Nephron (organoid): Measurements from ENCODE around the gene PCDH15.

Source experiments
- H3K27ac Mint-ChIP-seq, 3 experiments: 2 replicates each; pipeline ENCODE4 v1.8.0; 2020; ENCODE audit warnings: mixed read lengths in 3 of 3, mild to moderate bottlenecking in 2 of 3, moderate library complexity in 1 of 3
- H3K27me3 Mint-ChIP-seq: 2 replicates; pipeline ENCODE4 v1.8.0; 2021; ENCODE audit warnings: low read depth, mild to moderate bottlenecking, moderate library complexity, mixed read lengths
- H3K36me3 Mint-ChIP-seq: 2 replicates; pipeline ENCODE4 v1.8.0; 2020; ENCODE audit warnings: low read depth, mixed read lengths
- H3K4me1 Mint-ChIP-seq: 2 replicates; pipeline ENCODE4 v1.8.0; 2020; ENCODE audit warnings: mixed read lengths
- H3K4me3 Mint-ChIP-seq, 3 experiments: 2 replicates each; pipeline ENCODE4 v1.8.0; 2020; ENCODE audit warnings: mild to moderate bottlenecking in 3 of 3, mixed read lengths in 3 of 3, moderate library complexity in 2 of 3
- H3K9me3 Mint-ChIP-seq: 2 replicates; pipeline ENCODE4 v1.8.0; 2020; ENCODE audit warnings: mixed read lengths
- CTCF ChIP-seq, 3 experiments: fragments of 200-600 bp; sonication (generic); IDR thresholded peaks; one replicate each; pipeline ENCODE4 v1.5.0; 2021; ENCODE audit warnings: antibody characterized with exemption in 3 of 3; ENCODE audit not compliant: unreplicated experiment in 3 of 3

The PCDH15 gene

GRCh38 chr10:54749623-54750022 lies 51.4 kb downstream of the PCDH15 start:
- Mint-ChIP-seq H3K27ac (no peak overlapping the region), H3K4me3 (no peak overlapping the region), H3K27me3 (no peaks in the 10 kb centered on the region), H3K4me1 (peaks cover 4% of the 10 kb centered on the region), H3K36me3 (no peaks in the 10 kb centered on the region), H3K9me3 (no peaks in the 10 kb centered on the region)
- TF ChIP-seq CTCF (IDR thresholded peaks at IDR 0.05; ENCODE audit: unreplicated experiment in 3 of 3), result no peak

DNA sequence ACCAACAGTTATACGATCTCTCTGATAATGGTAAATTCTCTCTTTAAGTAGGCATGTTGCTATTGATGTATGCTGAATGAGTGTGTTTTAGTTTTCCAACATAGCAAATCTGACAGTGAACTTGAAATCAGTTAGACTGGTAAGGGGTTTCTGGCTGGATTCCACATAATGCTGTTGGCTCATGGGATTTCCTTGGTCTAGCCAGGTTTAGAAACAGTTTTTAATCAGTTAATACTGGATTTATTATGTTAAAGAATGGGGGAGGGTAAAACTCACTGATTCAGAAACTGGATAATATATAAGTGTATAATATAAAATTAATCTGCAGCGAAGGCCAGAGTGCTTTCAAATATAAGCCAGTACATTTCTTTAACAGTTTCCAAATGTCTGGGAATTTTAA lies 55.6 kb downstream of the PCDH15 start:
- Mint-ChIP-seq H3K27ac (peak overlapping the region in 1 of 3 experiments; percentile 19), H3K36me3 (no peaks in the 10 kb centered on the region), H3K27me3 (no peaks in the 10 kb centered on the region), H3K9me3 (no peaks in the 10 kb centered on the region), H3K4me3 (no peak overlapping the region), H3K4me1 (peaks cover 12% of the 10 kb centered on the region)
- no peak for TF ChIP-seq CTCF (IDR thresholded peaks at IDR 0.05; ENCODE audit: unreplicated experiment in 3 of 3)

DNA sequence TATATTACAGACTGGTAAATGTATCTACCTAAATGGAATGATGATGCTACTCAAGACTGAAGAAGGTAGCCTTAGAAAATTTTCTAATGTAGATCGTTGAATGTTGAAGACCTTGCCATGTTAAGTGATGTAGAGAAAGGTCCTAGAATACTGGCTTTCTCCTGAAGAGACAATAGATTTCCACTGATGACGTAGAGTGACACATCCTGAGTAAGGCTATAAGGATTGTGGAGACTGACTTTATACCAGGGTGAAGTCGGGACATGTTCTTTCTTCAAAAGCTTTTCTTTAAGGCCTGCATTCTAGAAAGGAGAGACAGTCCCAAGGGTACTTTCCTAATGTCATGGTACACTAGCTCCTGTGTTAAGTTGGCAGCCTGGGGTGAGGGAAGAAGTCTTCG lies 58.6 kb downstream of the PCDH15 start:
- Mint-ChIP-seq H3K27me3 (no peaks in the 10 kb centered on the region), H3K27ac (no peak overlapping the region), H3K36me3 (no peaks in the 10 kb centered on the region), H3K4me1 (peaks cover 12% of the 10 kb centered on the region), H3K4me3 (no peak overlapping the region), H3K9me3 (no peaks in the 10 kb centered on the region)
- TF ChIP-seq CTCF (IDR thresholded peaks at IDR 0.05; ENCODE audit: unreplicated experiment in 3 of 3), result no peak

DNA sequence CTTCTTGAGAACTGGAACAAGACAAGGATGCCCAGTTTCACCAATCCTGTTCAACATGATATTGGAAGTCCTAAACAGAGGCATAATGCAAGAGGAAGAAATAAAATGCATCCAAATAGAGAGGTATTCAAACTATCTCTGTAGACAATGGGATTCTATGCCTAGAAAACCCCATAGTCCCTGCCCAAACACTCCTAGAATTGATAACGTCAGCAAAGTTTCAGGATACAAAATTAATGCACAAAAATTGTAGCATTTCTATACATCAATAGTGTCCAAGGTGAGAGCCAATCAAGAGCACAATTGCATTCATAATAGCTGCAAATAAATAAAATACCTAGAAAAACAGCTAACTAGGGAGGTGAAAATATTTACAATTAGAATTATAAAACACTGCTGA lies 72.5 kb downstream of the PCDH15 start:
- H3K27me3 Mint-ChIP-seq, result no peaks in the 10 kb centered on the region
- H3K4me3 Mint-ChIP-seq, result no peak overlapping the region
- no peaks in the 10 kb centered on the region for H3K36me3 Mint-ChIP-seq
- H3K9me3 Mint-ChIP-seq, result peaks cover 9% of the 10 kb centered on the region
- TF ChIP-seq CTCF (IDR thresholded peaks at IDR 0.05; ENCODE audit: unreplicated experiment in 3 of 3), result no peak
- H3K4me1 Mint-ChIP-seq, result no peaks in the 10 kb centered on the region
- H3K27ac Mint-ChIP-seq, result no peak overlapping the region

GRCh38 chr10:54722075-54722474 lies 79.0 kb downstream of the PCDH15 start:
- H3K36me3 Mint-ChIP-seq, result peaks cover 3% of the 10 kb centered on the region
- H3K4me3 Mint-ChIP-seq, result no peak overlapping the region
- H3K27me3 Mint-ChIP-seq, result no peaks in the 10 kb centered on the region
- no peak overlapping the region for H3K27ac Mint-ChIP-seq
- no peaks in the 10 kb centered on the region for H3K4me1 Mint-ChIP-seq
- TF ChIP-seq CTCF (IDR thresholded peaks at IDR 0.05; ENCODE audit: unreplicated experiment in 3 of 3), result no peak
- H3K9me3 Mint-ChIP-seq, result peaks cover 17% of the 10 kb centered on the region

DNA sequence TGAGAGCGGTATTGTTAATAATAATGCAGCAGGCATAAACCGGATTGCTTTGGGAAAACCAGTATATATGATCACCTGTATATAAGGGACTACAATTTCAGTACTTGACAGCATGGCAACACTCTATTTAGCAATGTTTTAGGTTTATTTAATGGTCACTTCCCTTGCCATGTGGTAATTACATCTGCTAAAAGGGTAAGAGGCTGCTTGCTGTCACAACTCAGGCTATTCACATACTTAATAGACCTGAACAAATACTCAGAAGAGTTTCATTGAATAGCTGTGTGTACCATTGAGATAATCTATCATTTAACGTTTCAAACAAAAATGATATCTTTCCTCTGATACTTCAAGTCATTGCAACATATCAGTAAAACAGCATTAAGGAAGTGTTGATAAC lies 90.1 kb downstream of the PCDH15 start:
- no peak for TF ChIP-seq CTCF (IDR thresholded peaks at IDR 0.05; ENCODE audit: unreplicated experiment in 3 of 3)
- H3K4me1 Mint-ChIP-seq, result no peaks in the 10 kb centered on the region
- H3K36me3 Mint-ChIP-seq, result no peaks in the 10 kb centered on the region
- no peaks in the 10 kb centered on the region for H3K27me3 Mint-ChIP-seq
- H3K27ac Mint-ChIP-seq, result no peak overlapping the region
- no peaks in the 10 kb centered on the region for H3K9me3 Mint-ChIP-seq
- H3K4me3 Mint-ChIP-seq, result no peak overlapping the region
